Measurements from ENCODE around the gene SNTN.

SNTN gene

DNA sequence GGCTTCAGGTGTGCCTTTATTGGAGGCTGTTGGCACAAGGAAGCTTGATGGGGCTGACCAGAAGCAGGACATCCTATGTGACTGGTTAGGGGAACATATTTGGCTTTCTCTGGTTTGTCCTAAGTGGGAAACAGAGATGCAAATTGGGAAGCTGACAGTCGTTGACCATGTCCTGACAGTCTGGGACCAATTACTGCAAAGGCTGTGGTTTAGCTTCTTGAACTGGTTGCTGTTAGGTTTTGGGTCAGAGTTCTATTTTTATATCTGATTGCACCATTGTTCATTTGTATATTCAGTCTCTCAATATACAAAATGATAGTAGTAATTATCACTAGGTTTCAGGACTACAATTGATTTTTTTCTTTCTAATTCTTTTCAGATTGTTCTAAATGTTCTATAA, 36.8 kb downstream of the SNTN start:
- Histone ChIP-seq H3K9me3 (no peaks in the 10 kb centered on the region), H3K4me3 (no peak overlapping the region), H3K36me3 (replicated peaks) (no peaks in the 10 kb centered on the region), H3K27me3 (ENCODE audit: low read depth) (no peaks in the 10 kb centered on the region), H3K4me1 (no peaks in the 10 kb centered on the region)
- DNase-seq (ENCODE audit: low spot score in 2 of 2), result no peak
- in situ Hi-C loops (cut with MboI; ENCODE audit: low sequenced_read_pairs), result no loop called here

DNA sequence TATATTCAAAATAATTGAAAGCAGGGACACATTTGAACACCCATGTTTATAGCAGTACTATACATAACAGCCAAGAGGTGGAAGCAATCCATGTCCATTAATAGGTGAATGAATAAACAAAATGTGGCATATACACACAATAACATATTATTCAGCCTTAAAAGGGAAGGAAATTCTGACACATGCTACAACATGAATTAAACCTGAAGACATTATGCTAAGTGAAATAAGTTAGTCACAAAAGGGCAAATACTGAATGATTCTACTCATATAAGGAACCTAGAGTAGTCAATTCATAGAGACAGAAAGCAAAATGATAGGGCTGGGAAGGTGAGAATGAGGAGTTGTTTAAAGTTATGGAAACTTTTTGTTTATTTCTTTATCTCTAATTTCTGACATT, 40.9 kb downstream of the SNTN start:
- in situ Hi-C loops (cut with MboI; ENCODE audit: low sequenced_read_pairs), result no loop called here
- Histone ChIP-seq H3K4me3 (no peak overlapping the region), H3K27me3 (ENCODE audit: low read depth) (no peaks in the 10 kb centered on the region), H3K36me3 (replicated peaks) (no peaks in the 10 kb centered on the region), H3K9me3 (no peaks in the 10 kb centered on the region), H3K4me1 (no peaks in the 10 kb centered on the region)
- no peak for DNase-seq (ENCODE audit: low spot score in 2 of 2)

DNA sequence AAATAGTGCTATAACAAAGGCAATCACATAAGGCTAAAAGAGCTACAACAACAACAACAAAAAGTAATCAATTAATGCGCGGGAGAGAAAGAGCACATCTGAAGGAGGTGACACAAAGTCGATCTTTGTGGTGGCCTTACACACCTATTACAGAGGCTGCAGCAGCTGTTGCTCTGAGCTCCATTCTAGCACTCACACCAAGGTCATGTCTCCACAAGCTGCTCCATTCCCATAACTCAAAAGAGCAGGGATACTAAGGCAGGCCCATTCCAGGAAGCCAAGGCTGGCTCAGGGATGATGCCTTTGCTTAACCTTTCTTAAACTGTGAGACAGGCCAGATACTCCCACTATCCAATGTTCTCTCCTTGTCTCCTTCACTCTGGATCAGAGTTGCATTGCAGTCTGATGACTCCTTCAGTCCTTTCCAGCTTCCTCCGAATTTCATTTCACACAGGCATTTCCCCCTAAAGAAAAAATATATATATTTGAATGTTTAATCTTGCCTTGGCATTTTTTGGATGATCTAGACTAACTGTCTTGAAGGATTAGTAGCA, 52.7 kb downstream of the SNTN start:
- no peaks in the 10 kb centered on the region for H3K36me3 ChIP-seq (replicated peaks)
- H3K9me3 ChIP-seq, result no peaks in the 10 kb centered on the region
- DNase-seq (ENCODE audit: low spot score in 2 of 2), result no peak
- in situ Hi-C loops (cut with MboI; ENCODE audit: low sequenced_read_pairs), result no loop called here
- H3K4me1 ChIP-seq, result no peaks in the 10 kb centered on the region
- H3K27me3 ChIP-seq (ENCODE audit: low read depth), result no peaks in the 10 kb centered on the region
- no peak overlapping the region for H3K4me3 ChIP-seq

DNA sequence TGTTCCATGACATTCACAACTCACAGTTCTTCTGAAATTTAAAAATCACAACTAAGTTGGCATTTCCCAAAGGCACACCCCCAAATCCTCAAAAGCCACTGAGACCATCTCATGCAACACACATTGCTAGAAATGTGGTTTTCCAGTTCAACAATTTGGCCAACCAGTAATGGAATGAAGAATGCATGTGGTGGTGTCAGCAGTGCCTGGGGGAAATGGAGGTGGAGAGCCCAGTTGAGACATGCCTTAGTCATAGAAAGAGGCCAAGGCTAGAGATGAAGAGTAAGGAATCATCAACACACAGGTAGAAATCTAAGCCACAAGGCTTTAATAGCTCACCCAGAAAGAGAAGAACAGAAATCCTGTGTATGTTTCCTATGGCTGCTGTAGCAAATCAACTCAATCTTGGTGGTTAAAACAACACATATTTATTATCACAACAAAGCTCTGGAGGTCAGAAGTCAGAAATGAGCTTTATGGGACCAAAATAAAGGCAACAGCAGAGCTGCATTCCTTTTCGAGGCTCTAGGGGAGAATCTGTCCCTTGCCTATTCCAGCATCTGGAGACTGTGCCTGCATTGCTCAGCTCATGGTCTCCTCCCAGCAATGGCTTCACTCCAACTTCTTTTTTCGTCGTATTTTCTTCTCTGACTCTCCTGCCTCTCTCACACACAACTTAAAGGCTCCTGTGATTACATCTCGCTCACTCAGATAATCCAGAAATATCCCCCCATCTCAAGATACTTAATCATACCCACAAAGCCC, 54.0 kb downstream of the SNTN start:
- Histone ChIP-seq H3K27me3 (ENCODE audit: low read depth) (no peaks in the 10 kb centered on the region), H3K4me3 (no peak overlapping the region), H3K36me3 (replicated peaks) (no peaks in the 10 kb centered on the region), H3K9me3 (no peaks in the 10 kb centered on the region), H3K4me1 (no peaks in the 10 kb centered on the region)
- in situ Hi-C loops (cut with MboI; ENCODE audit: low sequenced_read_pairs), result no loop called here
- no peak for DNase-seq (ENCODE audit: low spot score in 2 of 2)

DNA sequence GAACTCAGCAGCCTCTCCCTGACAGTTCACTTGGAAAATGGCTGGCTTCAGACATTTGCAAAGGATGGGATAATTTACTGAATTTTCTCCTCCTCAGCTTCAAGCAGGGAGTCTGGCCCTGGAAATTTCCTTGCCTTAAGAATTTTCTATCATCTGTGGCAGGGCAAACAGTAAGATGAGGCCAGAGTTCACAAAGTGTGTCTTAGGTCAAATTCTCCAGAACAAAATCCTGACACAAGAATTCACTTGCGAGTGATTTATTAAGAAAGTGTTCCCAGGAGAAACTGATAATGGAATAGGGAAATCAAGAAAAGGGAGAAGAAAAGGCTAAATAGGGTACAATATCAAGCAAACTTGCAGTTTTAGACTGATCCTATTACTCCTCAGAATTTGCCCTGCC, 55.3 kb downstream of the SNTN start:
- Histone ChIP-seq H3K4me3 (no peak overlapping the region), H3K27me3 (ENCODE audit: low read depth) (no peaks in the 10 kb centered on the region), H3K9me3 (no peaks in the 10 kb centered on the region), H3K36me3 (replicated peaks) (no peaks in the 10 kb centered on the region), H3K4me1 (no peaks in the 10 kb centered on the region)
- in situ Hi-C loops (cut with MboI; ENCODE audit: low sequenced_read_pairs), result no loop called here
- no peak for DNase-seq (ENCODE audit: low spot score in 2 of 2)

DNA sequence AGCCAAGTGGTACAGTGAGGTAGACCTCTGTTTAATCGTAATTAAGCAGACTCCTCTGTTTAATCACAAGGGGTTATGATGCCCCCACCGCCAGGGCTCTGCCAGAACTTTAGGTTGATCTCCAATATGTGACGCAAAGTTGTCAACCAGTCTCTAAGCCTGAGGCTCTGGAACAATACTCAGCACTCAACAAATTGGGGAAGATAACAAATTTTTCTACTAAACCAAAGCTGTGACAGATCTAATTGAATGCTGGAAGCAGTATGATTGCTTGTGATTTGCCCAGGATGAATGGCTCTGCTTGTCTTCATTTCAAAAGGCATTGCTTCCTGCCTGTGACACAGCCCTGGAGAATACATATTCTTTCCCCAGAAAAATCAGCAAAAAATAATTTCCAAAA, 57.1 kb downstream of the SNTN start:
- no peak for DNase-seq (ENCODE audit: low spot score in 2 of 2)
- Histone ChIP-seq H3K9me3 (no peaks in the 10 kb centered on the region), H3K27me3 (ENCODE audit: low read depth) (no peaks in the 10 kb centered on the region), H3K4me3 (no peak overlapping the region), H3K4me1 (no peaks in the 10 kb centered on the region), H3K36me3 (replicated peaks) (no peaks in the 10 kb centered on the region)
- in situ Hi-C loops (cut with MboI; ENCODE audit: low sequenced_read_pairs), result no loop called here

All from HAP-1 (cell line).